GM12873 (cell line): ENCODE measurements around the gene ERBB4.

Experiments used
- CTCF ChIP-seq: IDR thresholded peaks from 2 replicates; pipeline ENCODE4 v1.5.1; 2012; ENCODE audit warnings: low read depth, mild to moderate bottlenecking, moderate library complexity, low read length, control low read depth; ENCODE audit not compliant: insufficient read depth; ENCODE audit errors: missing control alignments

Gene ERBB4

DNA sequence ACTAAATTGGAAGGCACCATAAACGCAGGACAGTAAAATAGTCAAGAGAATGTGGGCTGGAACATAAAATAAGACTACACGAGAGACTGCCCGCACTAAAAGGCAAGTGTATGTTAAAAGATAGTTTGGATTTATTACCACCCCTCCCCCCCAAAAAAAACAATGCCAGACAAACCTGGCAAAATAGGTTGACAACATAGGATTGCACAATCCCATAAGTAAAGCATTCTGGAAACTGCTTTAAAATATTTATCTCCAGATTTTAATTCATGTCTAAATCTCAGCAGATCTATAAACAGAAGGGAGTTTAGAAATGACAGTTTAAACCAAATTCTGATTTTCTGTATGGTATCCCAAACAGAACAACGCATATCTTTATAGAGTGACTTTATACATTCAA is 455.1 kb downstream of the ERBB4 start:
- no peak for TF ChIP-seq CTCF

DNA sequence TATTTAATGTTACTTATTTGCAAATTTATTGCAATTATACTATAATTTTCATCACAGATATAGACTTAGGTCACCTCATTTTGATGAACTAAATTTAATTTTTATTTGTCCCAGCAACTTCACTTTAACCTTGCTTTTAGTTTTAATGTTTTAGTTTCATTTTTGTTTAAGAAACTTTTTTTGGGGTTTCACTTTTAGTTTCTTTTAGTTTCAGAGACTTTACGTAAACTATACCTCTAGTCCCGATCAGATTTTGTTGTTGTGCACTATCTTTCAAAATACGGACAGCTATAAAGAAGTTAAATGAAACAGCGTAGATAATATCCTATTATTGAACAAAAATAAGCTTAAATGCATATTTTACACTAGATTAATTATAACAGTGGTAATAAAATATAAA is 460.5 kb downstream of the ERBB4 start:
- TF ChIP-seq CTCF: no peak

DNA sequence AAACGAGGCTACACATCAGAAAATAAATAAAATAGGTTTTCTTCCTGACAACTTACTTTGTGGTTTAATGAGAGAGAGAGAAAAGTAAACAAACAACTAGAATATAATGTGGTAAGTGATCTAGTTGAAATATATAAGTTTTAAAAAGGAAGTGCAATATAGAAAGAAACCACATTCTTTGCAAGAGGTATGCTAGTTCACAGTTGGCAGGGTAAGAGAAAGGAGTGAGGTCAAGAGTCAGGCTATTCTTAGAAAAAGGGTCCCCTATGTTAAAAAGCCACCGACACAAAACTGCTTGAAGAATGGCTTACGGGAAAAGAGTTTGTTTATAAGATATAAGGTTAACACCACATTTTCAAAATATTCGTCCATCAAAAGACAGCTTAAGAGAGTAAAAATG is 462.1 kb downstream of the ERBB4 start:
- no peak for TF ChIP-seq CTCF

DNA sequence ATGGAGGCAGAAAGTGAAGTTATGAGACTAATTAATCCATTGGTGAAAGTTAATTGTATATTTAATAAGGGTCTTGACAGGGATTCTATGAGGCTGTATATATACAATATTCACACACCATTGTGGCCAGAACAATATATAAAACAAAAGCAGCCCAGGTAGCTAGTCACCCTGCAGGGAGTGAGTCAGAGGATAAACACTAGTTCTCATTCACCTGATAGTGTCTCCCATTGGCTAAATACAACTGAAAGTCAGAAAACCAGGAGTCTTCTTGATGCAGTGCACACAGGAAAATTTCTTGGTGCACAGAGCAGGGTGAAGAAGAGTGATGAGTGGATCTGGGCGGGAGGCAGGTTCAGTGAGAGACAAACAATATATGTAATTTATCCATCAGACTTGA is 465.2 kb downstream of the ERBB4 start:
- no peak for TF ChIP-seq CTCF

DNA sequence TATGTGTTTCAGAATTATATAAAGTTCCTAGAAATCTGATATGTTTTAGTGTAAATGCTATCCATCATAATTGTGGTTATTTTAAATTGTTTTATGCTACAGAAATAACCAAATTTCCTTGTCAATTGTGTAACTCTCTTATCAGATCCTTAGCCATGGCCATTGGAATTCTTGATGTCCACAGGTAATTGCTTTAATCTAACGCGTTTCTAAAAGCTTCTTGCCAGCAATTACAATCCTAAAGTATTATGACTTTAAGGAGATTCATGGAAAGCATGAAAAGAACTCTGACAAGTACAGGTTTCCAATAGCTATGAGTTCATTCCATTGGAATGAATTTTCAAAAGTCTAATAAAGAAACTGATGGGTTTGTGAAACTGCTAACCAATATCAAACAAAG is 472.1 kb downstream of the ERBB4 start:
- no peak for TF ChIP-seq CTCF

- peak; percentile 12 for TF ChIP-seq CTCF
Measured at GRCh38 chr2:212064318-212064717, 474.3 kb downstream of the ERBB4 start.

- no peak for TF ChIP-seq CTCF
Measured at GRCh38 chr2:212052412-212053159, 486.0 kb downstream of the ERBB4 start.
